Uterus (tissue), 4 donors: Measurements from ENCODE around the gene RITA1. TPM values are rescaled to one million over a fixed set of nuclear protein-coding genes. Genes with fewer than 3 reads are reported as not detected.

ENCODE experiments used
- DNase-seq, 2 donors: peaks; one replicate each; pipeline ENCODE4 v3.0.0-alpha.2; 2019 to 2020
- H3K27ac ChIP-seq, 2 donors: fragments of 200-600 bp; sonication (generic); 1 replicate in 1 of 2; 2 replicates in 1 of 2; pipeline ENCODE4 v1.5.1; 2016 to 2018
- H3K27me3 ChIP-seq, 2 donors: fragments of 200-600 bp; sonication (generic); one replicate each; pipeline ENCODE4 v1.5.1; 2018 to 2019; ENCODE audit warnings: control low read depth in 1 of 2
- H3K36me3 ChIP-seq, 2 donors: fragments of 200-600 bp; sonication (generic); one replicate each; pipeline ENCODE4 v1.5.1; 2019; ENCODE audit warnings: control low read depth in 1 of 2
- H3K4me1 ChIP-seq, 2 donors: fragments of 200-600 bp; sonication (generic); one replicate each; pipeline ENCODE4 v1.5.1; 2018 to 2019; ENCODE audit warnings: control low read depth in 1 of 2
- H3K4me3 ChIP-seq, 2 donors: fragments of 200-600 bp; sonication (generic); 1 replicate in 1 of 2; 2 replicates in 1 of 2; pipeline ENCODE4 v1.5.1; 2018 to 2019; ENCODE audit warnings: mild to moderate bottlenecking in 1 of 2
- H3K9me3 ChIP-seq, 2 donors: fragments of 200-600 bp; sonication (generic); one replicate each; pipeline ENCODE4 v1.5.1; 2019; ENCODE audit warnings: control low read depth in 1 of 2
- CTCF ChIP-seq, 4 experiments: fragments of 200-600 bp in 2 of 4; fragments of 450-650 bp in 2 of 4; sonication (generic) in 2 of 4; IDR thresholded peaks; one replicate each; pipeline ENCODE4 v1.5.1; 2016 to 2019; ENCODE audit warnings: antibody characterized with exemption in 4 of 4, mild to moderate bottlenecking in 2 of 4, moderate library complexity in 1 of 4
- POLR2A ChIP-seq, 2 donors: fragments of 450-650 bp; IDR thresholded peaks; one replicate each; pipeline ENCODE4 v1.6.1; 2016; ENCODE audit warnings: antibody characterized with exemption in 2 of 2, mild to moderate bottlenecking in 1 of 2, moderate library complexity in 1 of 2
- intact Hi-C: fragments of 100-400 bp; cut with DNase I; formaldehyde crosslinking; loops from one replicate; pipeline ENCODE4 v1.15.1; 2023; ENCODE audit warnings: low total_unique reads
- total RNA-seq, 4 donors: library from RNA; depleted of rRNA in 3 of 4; stranded (reverse); fragments of >200 nt in 3 of 4; gene quantifications; one replicate each; pipeline versions ENCODE4 v1.1.0 to v1.2.4, GENCODE V29; 2014 to 2023
- donor health status: DM: yes; HTN: yes; CAD: no.

RITA1 gene
- total RNA-seq, 4 donors from 2014 or later = 5.0 to 19.0 (median 11.0) TPM

GRCh38 chr12:113165521-113166450, 19.7 kb upstream of the RITA1 start:
- intact Hi-C loops = no loop called here
- no peak for DNase-seq

GRCh38 chr12:113167868-113168267, 17.7 kb upstream of the RITA1 start:
- no peaks in the 10 kb centered on the region for H3K4me1 ChIP-seq
- no peaks in the 10 kb centered on the region for H3K27me3 ChIP-seq
- no peak for DNase-seq
- H3K9me3 ChIP-seq = no peaks in the 10 kb centered on the region
- no peaks in the 10 kb centered on the region for H3K36me3 ChIP-seq
- no peak overlapping the region for H3K27ac ChIP-seq
- intact Hi-C loops = no loop called here
- TF ChIP-seq POLR2A (IDR thresholded peaks at IDR 0.05) (no peak), CTCF (IDR thresholded peaks at IDR 0.05) (no peak)
- no peak overlapping the region for H3K4me3 ChIP-seq

More at GRCh38 chr12:113165521-113166450, 19.7 kb upstream of the RITA1 start:
- H3K4me1 ChIP-seq = no peaks in the 10 kb centered on the region
- H3K4me3 ChIP-seq = no peak overlapping the region
- H3K27ac ChIP-seq = no peak overlapping the region
- no peak for TF ChIP-seq CTCF (IDR thresholded peaks at IDR 0.05)
- no peak for TF ChIP-seq POLR2A (IDR thresholded peaks at IDR 0.05)
- no peaks in the 10 kb centered on the region for H3K27me3 ChIP-seq
- H3K36me3 ChIP-seq = no peaks in the 10 kb centered on the region
- H3K9me3 ChIP-seq = no peaks in the 10 kb centered on the region

GRCh38 chr12:113169697-113170096, 15.8 kb upstream of the RITA1 start:
- no peak overlapping the region for H3K27ac ChIP-seq
- no peak overlapping the region for H3K4me3 ChIP-seq
- no peak for TF ChIP-seq CTCF (IDR thresholded peaks at IDR 0.05)
- TF ChIP-seq POLR2A (IDR thresholded peaks at IDR 0.05) = no peak
- no peaks in the 10 kb centered on the region for H3K4me1 ChIP-seq
- H3K36me3 ChIP-seq = no peaks in the 10 kb centered on the region
- no peaks in the 10 kb centered on the region for H3K9me3 ChIP-seq
- intact Hi-C loops = no loop called here
- no peaks in the 10 kb centered on the region for H3K27me3 ChIP-seq
- DNase-seq = no peak

GRCh38 chr12:113170457-113170856, 15.1 kb upstream of the RITA1 start:
- H3K27me3 ChIP-seq = no peaks in the 10 kb centered on the region
- no peak overlapping the region for H3K27ac ChIP-seq
- no peak overlapping the region for H3K4me3 ChIP-seq
- intact Hi-C loops = no loop called here
- H3K36me3 ChIP-seq = no peaks in the 10 kb centered on the region
- DNase-seq = no peak
- H3K4me1 ChIP-seq = no peaks in the 10 kb centered on the region
- no peaks in the 10 kb centered on the region for H3K9me3 ChIP-seq
- TF ChIP-seq CTCF (IDR thresholded peaks at IDR 0.05) = no peak
- no peak for TF ChIP-seq POLR2A (IDR thresholded peaks at IDR 0.05)

GRCh38 chr12:113170926-113171325, 14.6 kb upstream of the RITA1 start:
- Histone ChIP-seq H3K27me3 (no peaks in the 10 kb centered on the region), H3K27ac (no peak overlapping the region), H3K9me3 (no peaks in the 10 kb centered on the region), H3K4me1 (no peaks in the 10 kb centered on the region), H3K4me3 (no peak overlapping the region), H3K36me3 (no peaks in the 10 kb centered on the region)
- no peak for TF ChIP-seq POLR2A (IDR thresholded peaks at IDR 0.05)
- intact Hi-C loops = no loop called here
- DNase-seq = no peak
